Activated CD8-positive, alpha-beta T cell treated with anti-CD3 and anti-CD28 coated beads for 36 hours (primary cell): ENCODE data around the gene CTXND1. TPM values are rescaled to one million over a fixed set of nuclear protein-coding genes. Genes with fewer than 3 reads are reported as not detected.

Experiments
- ATAC-seq: fragments of 200-7000 bp; cut with Tn5 transposase; one replicate; pipeline ENCODE4 v1.10.0; 2021; ENCODE audit warnings: mild to moderate bottlenecking, moderate library complexity
- CTCF ChIA-PET: fragments of 350-600 bp; sonication (Branson Sonifier 250); formaldehyde crosslinking; loops from one replicate; lab custom pipeline; 2021; ENCODE audit warnings: antibody characterized with exemption; lab: Charles Lee
- POLR2A ChIA-PET: fragments of 350-600 bp; sonication (Branson Sonifier 250); formaldehyde crosslinking; loops from one replicate; lab custom pipeline; 2021; ENCODE audit warnings: antibody characterized with exemption; lab: Charles Lee
- DNase-seq: peaks from one replicate; pipeline ENCODE4 v3.0.0-alpha.2; 2020
- H3K27ac Mint-ChIP-seq: one replicate; pipeline ENCODE4 v1.8.0; 2021; ENCODE audit warnings: mild to moderate bottlenecking, mixed read lengths
- H3K27me3 Mint-ChIP-seq: one replicate; pipeline ENCODE4 v1.8.0; 2021; ENCODE audit warnings: mixed read lengths
- H3K36me3 Mint-ChIP-seq: one replicate; pipeline ENCODE4 v1.8.0; 2021; ENCODE audit warnings: low read depth, mixed read lengths
- H3K4me1 Mint-ChIP-seq: one replicate; pipeline ENCODE4 v1.8.0; 2021; ENCODE audit warnings: low read depth, mixed read lengths
- H3K4me3 Mint-ChIP-seq: one replicate; pipeline ENCODE4 v1.8.0; 2021; ENCODE audit warnings: mild to moderate bottlenecking, moderate library complexity, mixed read lengths
- H3K9me3 Mint-ChIP-seq: one replicate; pipeline ENCODE4 v1.8.0; 2021; ENCODE audit warnings: mixed read lengths
- intact Hi-C: fragments of 100-400 bp; cut with micrococcal nuclease; formaldehyde crosslinking; loops from one replicate; pipeline ENCODE4 v1.10.0; 2022
- total RNA-seq, 2 experiments: library from RNA; stranded (reverse); gene quantifications; one replicate each; pipeline ENCODE4 v1.2.3, GENCODE V29; 2021
- TF ChIP-seq, protein P1 (sequence below): fragments of 200-600 bp; IDR thresholded peaks from one replicate; pipeline ENCODE4 v1.8.0; 2022; ENCODE audit warnings: antibody characterized with exemption, mild to moderate bottlenecking

Gene CTXND1
- total RNA-seq, 2 experiments from 2014 or later, result not detected

DNA sequence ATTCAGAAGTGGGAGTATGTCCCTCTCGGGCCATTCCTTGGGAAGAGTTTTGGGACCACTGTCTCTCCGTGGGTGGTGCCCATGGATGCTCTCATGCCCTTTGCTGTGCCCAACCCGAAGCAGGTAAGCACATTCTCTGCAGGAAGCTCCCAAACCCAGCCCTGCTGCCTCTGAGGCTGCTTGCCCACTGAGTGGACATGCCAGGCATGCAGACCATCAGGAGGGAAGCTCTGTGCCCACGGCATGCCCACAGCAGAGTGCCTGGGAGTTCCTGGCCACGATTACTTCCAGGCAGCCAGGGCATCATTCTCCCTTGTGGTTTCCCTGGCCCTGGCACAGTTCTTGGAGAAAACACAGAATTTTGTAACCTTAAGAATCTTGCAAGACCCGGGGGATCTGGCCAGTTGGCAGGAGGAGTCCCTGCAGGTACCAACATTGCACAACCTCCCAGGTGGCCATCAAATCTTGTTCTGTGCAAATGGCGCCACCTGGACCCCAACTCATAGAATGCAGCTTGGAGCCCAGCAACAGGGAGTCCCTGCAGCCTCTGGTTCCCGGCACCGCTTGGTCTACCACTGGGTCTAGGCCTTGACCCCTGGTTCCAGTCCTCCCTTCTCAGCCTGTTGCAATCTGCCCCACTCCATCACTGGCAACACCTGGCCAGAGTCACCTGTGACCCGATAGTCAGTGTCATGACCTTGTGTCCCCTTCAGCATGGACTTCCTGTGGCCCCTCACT is 78.8 kb downstream of the CTXND1 start:
- Mint-ChIP-seq H3K36me3 (peaks cover 25% of the 10 kb centered on the region), H3K27me3 (no peaks in the 10 kb centered on the region), H3K27ac (no peak overlapping the region), H3K4me1 (no peaks in the 10 kb centered on the region), H3K4me3 (no peak overlapping the region), H3K9me3 (no peaks in the 10 kb centered on the region)
- intact Hi-C loops, result no loop called here
- DNase-seq, result peak; percentile 82
- ATAC-seq, result peak; percentile 95
- POLR2A ChIA-PET, result interaction anchor here (1.0 kb wide), 1 partner anchor 342 kb away, joined by 3 read pairs; no protein-coding TSS in a partner anchor
- TF ChIP-seq, protein P1, sequence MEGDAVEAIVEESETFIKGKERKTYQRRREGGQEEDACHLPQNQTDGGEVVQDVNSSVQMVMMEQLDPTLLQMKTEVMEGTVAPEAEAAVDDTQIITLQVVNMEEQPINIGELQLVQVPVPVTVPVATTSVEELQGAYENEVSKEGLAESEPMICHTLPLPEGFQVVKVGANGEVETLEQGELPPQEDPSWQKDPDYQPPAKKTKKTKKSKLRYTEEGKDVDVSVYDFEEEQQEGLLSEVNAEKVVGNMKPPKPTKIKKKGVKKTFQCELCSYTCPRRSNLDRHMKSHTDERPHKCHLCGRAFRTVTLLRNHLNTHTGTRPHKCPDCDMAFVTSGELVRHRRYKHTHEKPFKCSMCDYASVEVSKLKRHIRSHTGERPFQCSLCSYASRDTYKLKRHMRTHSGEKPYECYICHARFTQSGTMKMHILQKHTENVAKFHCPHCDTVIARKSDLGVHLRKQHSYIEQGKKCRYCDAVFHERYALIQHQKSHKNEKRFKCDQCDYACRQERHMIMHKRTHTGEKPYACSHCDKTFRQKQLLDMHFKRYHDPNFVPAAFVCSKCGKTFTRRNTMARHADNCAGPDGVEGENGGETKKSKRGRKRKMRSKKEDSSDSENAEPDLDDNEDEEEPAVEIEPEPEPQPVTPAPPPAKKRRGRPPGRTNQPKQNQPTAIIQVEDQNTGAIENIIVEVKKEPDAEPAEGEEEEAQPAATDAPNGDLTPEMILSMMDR, result peak; percentile 67
- CTCF ChIA-PET, result interaction anchor here (0.6 to 2.6 kb wide), 19 partner anchors 8 to 561 kb away, joined by 3 to 16 read pairs (median 4); no protein-coding TSS in a partner anchor

DNA sequence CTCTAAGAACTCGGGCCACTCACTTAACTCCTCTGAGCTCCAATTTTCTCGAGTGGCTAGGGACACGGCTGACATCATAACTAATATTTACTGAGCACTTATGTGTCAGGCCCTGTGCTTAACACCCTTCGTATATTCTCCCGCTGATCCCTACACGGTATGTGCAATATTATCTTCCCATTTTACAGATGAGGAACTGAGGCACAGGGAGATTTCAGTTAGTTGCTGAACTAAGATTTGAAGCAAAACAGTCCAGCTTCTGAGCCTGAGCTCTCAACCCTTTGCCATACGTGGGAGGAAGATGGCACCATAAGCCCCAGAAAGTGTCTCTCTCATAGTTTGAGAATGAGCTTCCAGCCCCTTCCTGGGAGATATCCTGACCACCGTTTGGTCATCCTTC is 79.6 kb downstream of the CTXND1 start:
- ChIA-PET POLR2A (no interaction called here), CTCF (interaction anchor here (0.6 to 2.6 kb wide), 13 partner anchors 8 to 319 kb away, joined by 3 to 16 read pairs (median 5); no protein-coding TSS in a partner anchor)
- H3K4me1 Mint-ChIP-seq, result no peaks in the 10 kb centered on the region
- DNase-seq (no peak), ATAC-seq (no peak)
- H3K27me3 Mint-ChIP-seq, result no peaks in the 10 kb centered on the region
- H3K36me3 Mint-ChIP-seq, result peaks cover 24% of the 10 kb centered on the region
- TF ChIP-seq, protein P1, result no peak
- H3K27ac Mint-ChIP-seq, result no peak overlapping the region
- no peak overlapping the region for H3K4me3 Mint-ChIP-seq
- H3K9me3 Mint-ChIP-seq, result no peaks in the 10 kb centered on the region
- intact Hi-C loops, result no loop called here

GRCh38 chr15:80171787-80172186 is 80.2 kb downstream of the CTXND1 start:
- POLR2A ChIA-PET, result no interaction called here
- Mint-ChIP-seq H3K36me3 (peaks cover 19% of the 10 kb centered on the region), H3K4me3 (no peak overlapping the region), H3K9me3 (no peaks in the 10 kb centered on the region), H3K4me1 (no peaks in the 10 kb centered on the region), H3K27me3 (no peaks in the 10 kb centered on the region), H3K27ac (no peak overlapping the region)
- DNase-seq, result no peak
- CTCF ChIA-PET, result interaction anchor here (1.7 to 2.6 kb wide), 6 partner anchors 8 to 318 kb away, joined by 4 to 16 read pairs (median 7); no protein-coding TSS in a partner anchor
- intact Hi-C loops, result no loop called here
- TF ChIP-seq, protein P1, result no peak
- no peak for ATAC-seq

GRCh38 chr15:80170596-80170995 is 81.4 kb downstream of the CTXND1 start:
- Mint-ChIP-seq H3K27ac (no peak overlapping the region), H3K36me3 (peaks cover 17% of the 10 kb centered on the region), H3K9me3 (no peaks in the 10 kb centered on the region), H3K4me3 (no peak overlapping the region), H3K27me3 (no peaks in the 10 kb centered on the region), H3K4me1 (no peaks in the 10 kb centered on the region)
- ATAC-seq (no peak), DNase-seq (no peak)
- POLR2A ChIA-PET, result interaction anchor here (0.7 kb wide), 1 partner anchor 184 kb away, joined by 3 read pairs; no protein-coding TSS in a partner anchor
- CTCF ChIA-PET, result no interaction called here
- intact Hi-C loops, result no loop called here
- TF ChIP-seq, protein P1, result no peak

DNA sequence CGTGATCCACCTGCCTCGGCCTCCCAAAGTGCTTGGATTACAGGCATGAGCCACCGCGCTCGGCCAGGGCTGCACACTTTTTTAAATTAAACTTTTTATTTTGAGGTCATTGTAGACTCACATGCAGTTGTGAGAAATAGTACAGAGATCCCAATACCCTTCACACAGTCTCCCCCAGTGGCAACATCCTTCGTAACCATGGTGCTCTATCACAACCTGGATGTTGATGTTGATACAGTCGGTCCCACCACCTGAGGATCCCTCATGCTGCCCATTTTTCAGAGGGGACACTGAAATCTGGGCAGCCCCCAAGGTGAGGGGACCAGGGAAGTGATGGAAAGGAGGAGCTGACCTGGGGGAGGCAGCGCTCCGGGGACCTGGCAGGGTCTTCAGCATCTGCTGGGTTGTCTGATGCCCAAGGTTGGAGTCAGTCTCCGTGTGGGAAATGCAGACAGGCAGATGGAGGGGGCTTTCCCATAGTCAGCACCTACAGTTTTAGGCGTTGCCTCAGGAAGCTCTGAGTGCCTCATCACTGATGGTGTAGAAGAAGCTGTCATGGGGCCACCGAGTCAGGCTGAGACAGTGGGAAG is 82.2 kb downstream of the CTXND1 start:
- Mint-ChIP-seq H3K4me3 (no peak overlapping the region), H3K36me3 (peaks cover 17% of the 10 kb centered on the region), H3K9me3 (no peaks in the 10 kb centered on the region), H3K27me3 (no peaks in the 10 kb centered on the region), H3K27ac (no peak overlapping the region), H3K4me1 (no peaks in the 10 kb centered on the region)
- DNase-seq (no peak), ATAC-seq (no peak)
- intact Hi-C loops, result no loop called here
- TF ChIP-seq, protein P1, result no peak
- POLR2A ChIA-PET, result interaction anchor here (0.7 kb wide), 1 partner anchor 183 kb away, joined by 3 read pairs; no protein-coding TSS in a partner anchor
- CTCF ChIA-PET, result no interaction called here
